Stimulated activated effector memory CD8-positive, alpha-beta T cell treated with anti-CD3 and anti-CD28 coated beads, Interleukin-12 subunit alpha, Interleukin-12 subunit beta, amount 100 ng/mL, for 72 hours (primary cell): Measurements from ENCODE around the gene IL36A.

ENCODE experiments used
- ATAC-seq: fragments of 150-1000 bp; cut with Tn5 transposase; 2 replicates; pipeline ENCODE4 v1.10.0; 2021
- DNase-seq, 2 donors: peaks; one replicate each; pipeline ENCODE4 v3.0.0; 2021 to 2022; ENCODE audit warnings: low spot score in 2 of 2
- H3K27ac Mint-ChIP-seq: one replicate; pipeline ENCODE4 v1.8.0; 2022; ENCODE audit warnings: mild to moderate bottlenecking, mixed read lengths
- H3K36me3 Mint-ChIP-seq: one replicate; pipeline ENCODE4 v1.8.0; 2022; ENCODE audit warnings: mild to moderate bottlenecking, mixed read lengths
- H3K4me1 Mint-ChIP-seq: one replicate; pipeline ENCODE4 v1.8.0; 2022; ENCODE audit warnings: mixed read lengths
- H3K4me3 Mint-ChIP-seq: one replicate; pipeline ENCODE4 v1.8.0; 2022; ENCODE audit warnings: mild to moderate bottlenecking, mixed read lengths
- H3K9me3 Mint-ChIP-seq: one replicate; pipeline ENCODE4 v1.8.0; 2022; ENCODE audit warnings: mixed read lengths

The IL36A gene, protein sequence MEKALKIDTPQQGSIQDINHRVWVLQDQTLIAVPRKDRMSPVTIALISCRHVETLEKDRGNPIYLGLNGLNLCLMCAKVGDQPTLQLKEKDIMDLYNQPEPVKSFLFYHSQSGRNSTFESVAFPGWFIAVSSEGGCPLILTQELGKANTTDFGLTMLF

DNA sequence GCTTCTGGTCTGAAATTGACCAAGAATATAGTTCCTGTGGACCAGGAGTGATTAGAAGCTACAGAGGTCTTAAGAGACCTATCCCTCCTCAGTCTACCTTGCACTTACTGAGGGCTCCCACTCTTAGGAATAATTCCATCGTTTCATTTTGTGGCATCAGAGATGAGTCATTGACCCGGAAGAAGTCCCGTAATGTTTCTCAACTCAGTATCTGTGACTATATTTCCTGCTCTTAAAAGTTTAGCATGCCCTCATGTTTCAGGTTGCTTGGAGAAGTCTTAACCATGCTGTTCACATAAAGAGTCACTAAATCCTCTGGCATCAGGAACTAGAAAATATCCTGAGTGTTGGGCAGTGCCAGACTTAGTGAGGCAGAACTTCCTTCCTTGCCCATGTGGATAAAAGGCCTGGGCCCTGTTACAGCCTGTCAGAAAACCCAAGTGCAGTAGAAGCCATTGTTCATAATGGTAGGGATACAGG, at the start of gene IL36A:
IL36A (plus strand) TSS at position 430 of the 480 bp plus-strand sequence. CDS start 413 bp downstream, outside the sequence.
- no peaks in the 10 kb centered on the region for H3K4me1 Mint-ChIP-seq
- H3K4me3 Mint-ChIP-seq, result no peak within 1 kb of the TSS
- peaks cover 9% of the 10 kb centered on the region for H3K9me3 Mint-ChIP-seq
- H3K27ac Mint-ChIP-seq, result no peak within 1 kb of the TSS
- DNase-seq (no peak), ATAC-seq (no peak)
- H3K36me3 Mint-ChIP-seq, result no peaks in the 10 kb centered on the region

DNA sequence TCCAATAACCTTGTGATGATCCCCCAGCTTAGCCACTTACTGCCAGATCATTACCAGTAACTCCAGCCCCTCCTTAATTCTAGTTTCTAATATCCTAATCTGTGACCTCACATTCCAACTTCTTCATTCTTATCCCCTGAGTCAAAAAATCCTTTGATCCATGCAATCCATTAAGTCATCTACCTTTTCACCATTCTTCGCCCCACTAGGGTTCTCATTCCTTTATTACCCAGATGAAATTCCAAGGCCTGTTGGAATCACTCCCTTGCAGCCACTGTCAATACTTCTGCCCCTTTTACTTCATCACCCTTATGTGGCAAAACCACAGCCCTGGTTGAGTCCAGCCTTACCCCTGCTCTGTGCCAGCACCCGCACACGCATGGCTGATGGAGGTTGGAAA, 47.7 kb upstream of the IL36A start:
- Mint-ChIP-seq H3K27ac (no peak overlapping the region), H3K4me3 (no peak overlapping the region), H3K9me3 (no peaks in the 10 kb centered on the region), H3K4me1 (no peaks in the 10 kb centered on the region), H3K36me3 (no peaks in the 10 kb centered on the region)
- ATAC-seq (no peak), DNase-seq (no peak)

DNA sequence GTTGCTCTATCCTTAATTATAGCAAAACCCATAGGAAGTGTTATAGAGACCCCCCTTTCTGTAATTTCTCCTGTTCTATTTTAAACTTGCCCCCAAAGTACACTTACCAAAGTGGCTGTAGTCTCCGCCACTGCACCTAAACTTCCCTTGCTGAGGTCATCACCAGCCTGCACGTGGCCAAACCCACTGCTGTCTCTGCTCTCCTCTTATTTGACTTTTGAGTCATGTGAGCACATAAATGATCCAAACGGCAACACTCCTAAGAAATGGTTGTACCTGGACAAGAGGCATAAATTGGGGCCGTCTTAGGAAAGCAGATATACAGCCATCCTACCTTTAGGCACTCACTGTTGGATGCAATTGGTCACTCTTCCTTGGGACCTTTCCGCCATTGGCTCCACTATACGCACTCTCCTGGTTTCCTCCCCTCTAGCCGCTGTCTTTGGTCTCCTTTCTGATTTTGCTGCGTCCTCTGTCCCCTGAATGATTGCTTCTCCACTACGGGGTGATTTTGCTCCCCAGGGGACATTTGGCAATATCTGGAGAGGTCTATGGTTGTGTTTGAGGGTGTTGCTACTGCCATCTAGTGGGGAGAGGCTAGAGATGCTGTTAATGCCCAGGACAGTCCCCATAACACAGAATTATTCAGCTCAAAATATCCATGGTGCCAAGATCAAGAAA, 46.7 kb upstream of the IL36A start:
- Mint-ChIP-seq H3K9me3 (no peaks in the 10 kb centered on the region), H3K36me3 (no peaks in the 10 kb centered on the region), H3K4me3 (no peak overlapping the region), H3K4me1 (no peaks in the 10 kb centered on the region), H3K27ac (no peak overlapping the region)
- ATAC-seq (peak; percentile 78), DNase-seq (peak in 1 of 2 donors; percentile 54)

DNA sequence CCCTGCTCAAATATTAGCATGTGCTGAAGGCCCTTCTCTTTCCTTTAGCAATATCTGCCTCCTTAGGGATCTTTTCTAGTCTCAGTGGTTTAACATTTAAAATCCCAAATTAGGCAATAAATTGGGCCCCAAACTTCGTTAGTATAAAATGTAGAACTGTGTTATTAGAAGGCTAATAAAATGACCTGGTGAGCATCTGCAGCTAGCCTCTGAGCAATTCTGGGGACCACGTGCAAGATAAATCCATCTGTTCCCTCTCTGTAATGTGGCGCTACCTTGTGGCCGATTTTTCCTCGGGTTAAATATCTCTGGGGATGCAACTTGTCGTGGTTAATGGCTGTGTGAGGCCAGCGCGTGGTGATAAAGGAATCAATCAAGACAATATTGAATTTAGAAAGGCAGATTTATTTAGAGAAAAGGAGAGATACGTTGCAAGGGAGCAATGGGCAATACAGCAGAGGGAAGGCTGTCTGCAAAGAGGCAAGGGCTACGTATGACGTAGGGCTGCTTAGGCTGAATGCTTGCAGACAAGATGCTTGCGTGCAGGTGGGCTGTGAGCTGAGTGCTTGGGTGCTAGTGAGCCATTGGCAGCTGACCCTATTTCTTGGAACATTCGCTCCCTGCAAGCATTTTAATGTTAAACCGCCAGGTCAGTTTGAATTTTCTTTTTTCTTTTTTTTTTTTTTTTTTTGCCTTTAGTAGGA, 46.0 kb upstream of the IL36A start:
- Mint-ChIP-seq H3K4me3 (no peak overlapping the region), H3K27ac (no peak overlapping the region), H3K9me3 (no peaks in the 10 kb centered on the region), H3K36me3 (no peaks in the 10 kb centered on the region), H3K4me1 (no peaks in the 10 kb centered on the region)
- ATAC-seq (no peak), DNase-seq (peak in 1 of 2 donors; percentile 26)

DNA sequence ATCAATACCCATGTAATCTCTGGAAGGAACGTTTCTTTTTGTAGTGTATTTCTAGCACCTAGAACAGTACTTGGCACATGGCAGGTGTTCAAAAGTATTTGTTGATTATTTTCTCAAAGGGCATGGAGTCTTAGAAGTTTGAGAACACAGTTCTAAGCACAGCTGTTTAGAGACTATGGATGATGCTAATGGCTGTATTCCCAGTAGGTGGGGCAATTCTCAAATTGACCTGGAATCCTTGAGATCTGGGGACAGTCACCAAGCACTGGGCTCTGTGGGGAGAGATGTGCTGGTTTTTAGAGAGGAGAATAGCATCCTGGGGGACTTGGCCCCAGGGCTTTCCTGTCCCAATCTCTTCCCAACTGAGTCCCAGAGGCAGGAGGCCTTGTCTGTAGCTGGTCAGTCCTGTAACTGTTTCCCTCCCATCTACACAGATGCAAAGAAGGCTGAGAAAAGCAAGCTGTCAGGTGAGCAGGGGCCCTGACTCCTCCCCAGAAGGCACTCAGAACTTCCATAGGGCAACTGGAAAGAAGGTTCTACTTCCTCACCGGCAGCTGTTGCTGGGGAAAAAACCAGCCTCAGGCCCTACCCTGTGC, 44.9 kb upstream of the IL36A start:
- Mint-ChIP-seq H3K36me3 (no peaks in the 10 kb centered on the region), H3K27ac (no peak overlapping the region), H3K4me1 (no peaks in the 10 kb centered on the region), H3K9me3 (no peaks in the 10 kb centered on the region), H3K4me3 (no peak overlapping the region)
- DNase-seq, result peak in 1 of 2 donors; percentile 34
- ATAC-seq, result no peak

DNA sequence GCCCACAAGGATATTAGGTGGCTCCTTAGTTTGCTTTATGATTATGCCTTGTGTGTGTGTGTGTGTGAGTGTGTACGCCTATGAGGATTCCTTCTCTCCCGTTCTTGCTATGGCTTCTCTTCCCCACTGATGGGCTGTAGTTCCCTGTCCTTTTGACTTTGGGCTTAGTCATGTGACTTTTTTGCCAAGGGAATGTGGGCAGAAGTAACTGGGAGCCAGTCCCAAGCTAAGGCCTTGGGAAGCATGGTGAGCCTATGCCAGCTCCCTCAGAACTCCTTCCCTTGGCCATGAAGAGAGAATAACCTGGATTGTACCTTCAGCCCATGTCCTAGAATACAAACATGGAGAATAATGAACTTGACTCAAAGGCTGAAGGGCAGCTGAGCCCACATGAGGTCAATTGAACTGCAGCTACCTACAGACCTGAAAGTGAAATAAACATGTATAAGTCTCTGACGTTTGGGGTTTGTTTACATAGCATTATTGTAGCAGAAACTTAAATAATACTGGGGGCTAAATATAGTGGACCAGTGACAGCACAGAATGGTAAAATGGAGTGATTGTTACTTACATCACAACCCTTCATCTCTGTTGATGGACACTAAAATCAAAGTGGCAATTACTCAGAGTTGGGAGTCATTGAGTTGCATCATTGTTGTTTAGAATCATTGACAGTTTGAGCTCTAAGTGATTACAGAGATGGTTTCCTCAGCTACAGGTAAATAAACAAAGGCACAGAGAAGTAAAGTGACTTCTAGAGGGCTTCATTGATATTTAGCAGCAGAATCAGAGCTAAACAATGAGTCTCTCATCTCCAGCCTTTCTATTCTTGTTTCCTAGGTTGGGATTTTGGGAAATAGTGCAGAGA, 42.7 kb upstream of the IL36A start:
- H3K27ac Mint-ChIP-seq, result no peak overlapping the region
- DNase-seq, result peak in 1 of 2 donors; percentile 30
- H3K4me3 Mint-ChIP-seq, result no peak overlapping the region
- H3K36me3 Mint-ChIP-seq, result no peaks in the 10 kb centered on the region
- H3K9me3 Mint-ChIP-seq, result no peaks in the 10 kb centered on the region
- no peaks in the 10 kb centered on the region for H3K4me1 Mint-ChIP-seq
- no peak for ATAC-seq

DNA sequence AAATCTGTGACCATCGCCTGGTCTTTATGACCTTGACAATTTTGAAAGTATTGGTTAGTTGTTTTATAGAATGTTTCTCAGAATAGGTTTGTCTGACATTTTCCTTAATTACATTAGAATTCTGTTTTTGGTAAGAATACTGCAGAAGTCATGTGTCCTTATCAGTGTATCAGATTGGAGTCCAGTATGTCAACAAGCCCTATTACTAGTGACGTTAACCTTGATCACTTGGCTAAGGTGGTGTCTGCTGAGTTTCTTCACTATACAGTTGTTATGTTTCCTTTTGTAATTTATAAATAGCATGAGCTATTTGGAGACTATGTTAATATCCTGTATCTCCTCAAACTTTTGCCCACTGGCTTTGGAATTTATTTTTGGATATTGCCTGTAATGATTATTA, 38.2 kb upstream of the IL36A start:
- no peaks in the 10 kb centered on the region for H3K4me1 Mint-ChIP-seq
- H3K36me3 Mint-ChIP-seq, result no peaks in the 10 kb centered on the region
- H3K4me3 Mint-ChIP-seq, result no peak overlapping the region
- no peaks in the 10 kb centered on the region for H3K9me3 Mint-ChIP-seq
- ATAC-seq (no peak), DNase-seq (no peak)
- H3K27ac Mint-ChIP-seq, result no peak overlapping the region

DNA sequence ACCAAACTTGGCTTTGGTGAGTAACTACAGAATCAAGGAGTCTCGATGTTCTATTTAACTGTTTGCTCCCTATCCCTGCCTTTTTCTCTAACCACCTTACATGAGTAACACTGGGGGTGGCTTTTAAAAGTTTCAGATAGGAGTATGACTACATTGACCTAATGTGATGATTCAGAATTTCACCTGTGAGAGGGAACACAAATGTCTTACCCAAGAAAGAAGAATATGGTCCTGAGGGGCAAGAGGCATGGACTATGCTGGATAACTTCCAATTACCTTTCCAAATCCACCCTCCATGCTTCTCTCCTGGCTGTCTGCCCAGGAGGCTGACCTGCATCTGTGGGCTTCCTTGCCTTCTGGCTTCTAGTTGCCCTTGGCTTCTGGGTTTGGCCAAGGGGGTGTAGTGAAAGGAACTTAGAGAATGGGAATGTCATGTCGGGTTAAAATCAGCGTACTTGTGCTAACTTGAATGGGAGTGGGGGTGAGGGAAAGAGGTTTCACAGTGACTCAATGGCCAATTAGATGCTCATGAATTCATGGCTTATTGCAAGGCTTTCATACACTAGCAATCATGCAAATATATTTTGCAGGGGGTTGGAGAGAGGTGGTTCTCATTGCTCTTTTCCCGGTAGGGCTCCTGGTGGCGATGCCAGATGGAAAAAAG, 32.7 kb upstream of the IL36A start:
- DNase-seq (peak in 1 of 2 donors; percentile 26), ATAC-seq (peak; percentile 62)
- Mint-ChIP-seq H3K36me3 (no peaks in the 10 kb centered on the region), H3K4me3 (no peak overlapping the region), H3K27ac (no peak overlapping the region), H3K4me1 (no peaks in the 10 kb centered on the region), H3K9me3 (no peaks in the 10 kb centered on the region)

DNA sequence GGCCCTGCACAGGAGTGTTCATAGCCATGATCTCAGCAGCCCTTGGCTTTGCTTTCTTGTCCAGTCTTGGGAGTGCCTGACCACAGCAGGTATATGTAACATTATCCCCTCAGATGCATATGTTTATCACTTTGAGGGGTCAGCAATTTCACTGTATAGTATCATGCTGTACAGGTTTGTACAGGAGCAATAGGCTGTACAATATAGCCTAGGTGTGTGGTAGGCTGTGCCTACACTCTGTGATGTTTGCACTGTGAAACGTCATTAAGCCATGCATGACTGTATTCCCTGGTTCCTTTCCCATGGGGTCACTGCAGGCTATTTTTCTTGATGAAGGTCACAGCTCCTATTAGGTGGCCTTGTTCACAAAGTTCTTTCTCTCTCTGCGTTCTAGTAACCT, 32.1 kb upstream of the IL36A start:
- Mint-ChIP-seq H3K27ac (no peak overlapping the region), H3K4me1 (no peaks in the 10 kb centered on the region), H3K4me3 (no peak overlapping the region), H3K36me3 (no peaks in the 10 kb centered on the region), H3K9me3 (no peaks in the 10 kb centered on the region)
- ATAC-seq (no peak), DNase-seq (no peak)

DNA sequence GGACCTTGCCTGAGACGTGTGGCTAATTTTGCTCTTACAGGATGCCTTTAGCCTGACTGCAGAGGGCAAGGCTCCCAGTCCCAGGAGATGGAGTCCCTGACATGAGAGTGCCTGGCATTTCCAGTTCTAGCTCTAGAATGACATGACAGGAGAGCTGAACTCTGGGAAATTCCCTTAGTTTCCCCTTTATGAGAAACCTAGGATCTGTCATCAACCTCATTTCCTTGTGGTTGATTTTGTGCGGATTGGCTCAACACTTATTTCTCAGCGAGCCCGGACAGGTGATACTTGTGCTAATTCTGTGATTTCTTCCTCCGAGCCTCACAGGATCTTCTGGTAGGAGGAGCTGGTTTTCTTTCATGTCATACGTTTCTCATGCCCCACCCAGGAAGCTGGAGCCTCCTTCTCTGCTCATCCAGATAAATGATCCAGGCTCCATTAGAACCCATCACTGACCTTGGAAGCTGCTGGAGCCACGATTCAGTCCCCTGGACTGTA, 27.7 kb upstream of the IL36A start, which contains the start of gene IL36G:
IL36G (plus strand) TSS at position 448 of the 498 bp plus-strand sequence. CDS start 633 bp downstream, outside the sequence.
- H3K36me3 Mint-ChIP-seq, result no peaks in the 10 kb centered on the region
- ATAC-seq, result no peak
- H3K27ac Mint-ChIP-seq, result no peak within 1 kb of the TSS
- peak in 1 of 2 donors; percentile 43 for DNase-seq
- no peaks in the 10 kb centered on the region for H3K9me3 Mint-ChIP-seq
- no peak within 1 kb of the TSS for H3K4me3 Mint-ChIP-seq
- H3K4me1 Mint-ChIP-seq, result no peaks in the 10 kb centered on the region

DNA sequence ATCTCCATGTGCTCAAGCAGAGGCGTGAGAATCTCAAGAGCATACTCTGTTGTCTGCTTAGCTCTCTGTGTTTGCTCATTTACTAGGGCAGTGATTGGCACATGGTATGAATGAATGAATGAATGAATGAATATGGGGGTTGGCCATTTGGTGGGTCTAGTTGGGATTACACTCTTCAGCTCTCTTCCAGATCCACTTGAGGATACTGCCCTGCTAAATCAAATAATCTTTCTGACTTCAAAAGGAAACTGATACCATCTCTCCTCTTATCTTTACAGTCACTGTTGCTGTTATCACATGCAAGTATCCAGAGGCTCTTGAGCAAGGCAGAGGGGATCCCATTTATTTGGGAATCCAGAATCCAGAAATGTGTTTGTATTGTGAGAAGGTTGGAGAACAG, 25.5 kb upstream of the IL36A start:
- no peaks in the 10 kb centered on the region for H3K4me1 Mint-ChIP-seq
- peak in 1 of 2 donors; percentile 17 for DNase-seq
- no peaks in the 10 kb centered on the region for H3K36me3 Mint-ChIP-seq
- H3K27ac Mint-ChIP-seq, result no peak overlapping the region
- no peak overlapping the region for H3K4me3 Mint-ChIP-seq
- no peaks in the 10 kb centered on the region for H3K9me3 Mint-ChIP-seq
- no peak for ATAC-seq

DNA sequence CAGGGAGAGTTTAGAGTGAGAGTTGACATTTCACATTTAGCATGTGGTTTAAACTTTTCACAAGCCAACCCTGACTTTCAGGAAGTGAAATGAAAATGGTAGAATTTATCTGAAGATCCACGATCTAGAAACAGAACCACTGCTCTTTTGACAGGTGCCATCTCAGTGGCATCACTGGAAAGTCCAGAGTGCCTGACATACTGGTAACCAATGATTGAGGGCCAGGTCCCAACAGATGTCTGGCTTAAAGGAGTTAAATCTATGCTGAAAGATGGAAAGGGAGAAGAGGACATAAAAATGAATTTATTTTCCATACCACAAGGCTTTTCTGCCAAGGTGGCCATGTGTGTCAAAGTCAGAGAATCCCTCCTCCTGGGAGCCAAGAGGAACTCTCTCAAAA, 24.7 kb upstream of the IL36A start:
- Mint-ChIP-seq H3K4me1 (no peaks in the 10 kb centered on the region), H3K9me3 (no peaks in the 10 kb centered on the region), H3K27ac (no peak overlapping the region), H3K36me3 (no peaks in the 10 kb centered on the region), H3K4me3 (no peak overlapping the region)
- DNase-seq (no peak), ATAC-seq (no peak)

DNA sequence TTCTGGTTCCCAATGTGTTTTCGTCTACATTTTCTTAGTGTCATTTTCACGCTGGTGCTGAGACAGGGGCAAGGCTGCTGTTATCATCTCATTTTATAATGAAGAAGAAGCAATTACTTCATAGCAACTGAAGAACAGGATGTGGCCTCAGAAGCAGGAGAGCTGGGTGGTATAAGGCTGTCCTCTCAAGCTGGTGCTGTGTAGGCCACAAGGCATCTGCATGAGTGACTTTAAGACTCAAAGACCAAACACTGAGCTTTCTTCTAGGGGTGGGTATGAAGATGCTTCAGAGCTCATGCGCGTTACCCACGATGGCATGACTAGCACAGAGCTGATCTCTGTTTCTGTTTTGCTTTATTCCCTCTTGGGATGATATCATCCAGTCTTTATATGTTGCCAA, 20.2 kb upstream of the IL36A start:
- Mint-ChIP-seq H3K36me3 (no peaks in the 10 kb centered on the region), H3K27ac (no peak overlapping the region), H3K4me3 (no peak overlapping the region), H3K9me3 (no peaks in the 10 kb centered on the region), H3K4me1 (no peaks in the 10 kb centered on the region)
- ATAC-seq (peak; percentile 91), DNase-seq (peak in 1 of 2 donors; percentile 52)

DNA sequence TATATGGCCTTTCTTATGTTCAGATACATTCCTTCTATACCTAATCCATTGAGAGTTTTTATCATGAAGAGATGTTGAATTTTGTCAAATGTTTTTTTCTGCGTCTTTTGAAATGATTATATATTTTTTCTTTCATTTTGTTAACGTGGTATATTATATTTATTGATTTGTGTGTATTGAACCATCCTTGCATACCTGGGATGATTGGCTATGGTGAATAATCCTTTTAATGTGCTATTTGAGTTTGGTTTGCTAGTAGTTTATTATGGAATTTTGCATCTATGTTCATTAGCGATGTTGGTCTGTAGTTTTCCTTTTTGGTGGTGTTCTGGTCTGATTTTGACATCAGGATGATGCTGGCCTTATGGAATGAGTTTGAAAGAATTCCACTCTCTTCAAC, 15.6 kb upstream of the IL36A start:
- DNase-seq, result no peak
- no peaks in the 10 kb centered on the region for H3K36me3 Mint-ChIP-seq
- no peaks in the 10 kb centered on the region for H3K4me1 Mint-ChIP-seq
- ATAC-seq, result no peak
- peaks cover 5% of the 10 kb centered on the region for H3K9me3 Mint-ChIP-seq
- no peak overlapping the region for H3K27ac Mint-ChIP-seq
- H3K4me3 Mint-ChIP-seq, result no peak overlapping the region
